ENCODE data around the gene DOCK1. TPM values are rescaled to one million over a fixed set of nuclear protein-coding genes. Genes with fewer than 3 reads are reported as not detected.
"Not testable (repeated sequence)": the region's sequence is repeated elsewhere in the genome, so short reads cannot be mapped to it uniquely, and the experiment has no call there.

Gene DOCK1
- total RNA-seq, result 99.7 TPM

GRCh38 chr10:126904818-126905701, at the start of gene DOCK1:
Gene DOCK1 (plus strand): TSS chr10:126905428. CDS start chr10:126905518, 90 bp downstream.
- DNase-seq (ENCODE audit: low spot score) (peak; percentile 81), ATAC-seq (peak; percentile 77)
- intact Hi-C loops (cut with DNase I), result no loop called here

DNA sequence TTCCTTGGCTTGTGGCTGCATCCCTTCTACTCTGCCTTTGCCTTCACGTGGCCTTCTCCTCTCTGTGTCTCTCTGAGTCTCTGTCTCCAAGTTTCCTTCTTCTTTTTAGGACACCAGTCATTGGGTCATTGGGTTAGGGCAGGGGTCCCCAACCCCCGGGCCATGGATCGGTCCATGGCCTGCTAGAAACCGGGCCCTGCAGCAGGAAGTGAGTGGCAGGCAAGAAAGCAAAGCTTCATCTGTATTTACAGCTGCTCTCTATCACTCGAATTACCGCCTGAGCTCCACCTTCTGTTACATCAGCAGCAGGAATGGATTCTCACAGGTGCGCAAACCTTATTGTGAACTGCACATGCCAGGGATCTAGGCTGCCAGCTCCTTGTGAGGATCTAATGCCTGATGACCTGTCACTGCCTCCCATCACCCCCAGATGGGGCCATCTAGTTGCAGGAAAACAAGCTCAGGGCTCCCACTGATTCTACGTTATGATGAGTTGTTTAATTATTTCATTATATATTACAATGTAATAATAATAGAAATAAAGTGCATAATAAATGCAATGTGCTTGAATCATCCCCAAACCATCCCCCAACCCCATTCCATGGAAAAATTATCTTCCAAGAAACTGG, 47.9 kb upstream of the DOCK1 start:
- DNase-seq (ENCODE audit: low spot score), result no peak
- intact Hi-C loops (cut with DNase I), result no loop called here
- no peak for ATAC-seq

DNA sequence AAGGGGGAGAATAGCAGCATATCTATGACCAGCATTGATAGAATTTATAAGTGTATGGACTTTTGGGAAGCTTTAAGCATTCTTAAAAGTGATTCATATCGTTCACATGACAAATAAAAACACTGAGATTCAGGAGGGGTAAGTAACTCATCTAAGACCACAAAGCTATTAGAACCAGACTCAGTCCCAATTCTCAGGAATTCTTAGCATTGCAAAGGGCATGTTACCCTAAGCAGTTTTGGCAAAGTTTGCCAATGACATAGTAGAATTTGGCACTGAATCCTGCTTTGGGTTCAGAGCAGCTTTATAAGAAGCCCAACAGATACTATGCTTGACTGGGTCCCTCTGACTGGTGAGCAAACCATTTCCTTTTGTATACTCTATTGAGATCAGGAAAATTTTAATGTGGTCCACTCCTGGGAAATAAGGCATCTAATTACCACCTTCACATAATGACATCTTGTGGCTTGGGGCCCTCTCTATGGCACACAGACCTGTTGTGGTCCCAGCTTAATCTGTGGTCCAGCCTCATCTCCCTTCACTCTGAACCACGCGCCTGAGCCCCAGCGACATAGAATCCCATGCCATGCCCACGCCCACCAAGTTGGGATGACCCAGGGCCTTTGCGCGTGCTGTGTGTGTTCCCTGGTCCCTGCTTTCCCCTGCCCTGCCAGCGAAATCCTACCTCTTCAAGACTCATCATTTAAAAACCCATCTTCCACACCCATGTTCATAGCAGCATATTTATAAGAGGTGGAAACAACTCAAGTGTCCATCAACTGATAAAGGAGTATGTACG, 37.5 kb upstream of the DOCK1 start:
- no peak for DNase-seq (ENCODE audit: low spot score)
- intact Hi-C loops (cut with DNase I), result loop anchor here (2.0 kb wide), 1 partner anchor 71 kb away; no protein-coding TSS in a partner anchor
- no peak for ATAC-seq

DNA sequence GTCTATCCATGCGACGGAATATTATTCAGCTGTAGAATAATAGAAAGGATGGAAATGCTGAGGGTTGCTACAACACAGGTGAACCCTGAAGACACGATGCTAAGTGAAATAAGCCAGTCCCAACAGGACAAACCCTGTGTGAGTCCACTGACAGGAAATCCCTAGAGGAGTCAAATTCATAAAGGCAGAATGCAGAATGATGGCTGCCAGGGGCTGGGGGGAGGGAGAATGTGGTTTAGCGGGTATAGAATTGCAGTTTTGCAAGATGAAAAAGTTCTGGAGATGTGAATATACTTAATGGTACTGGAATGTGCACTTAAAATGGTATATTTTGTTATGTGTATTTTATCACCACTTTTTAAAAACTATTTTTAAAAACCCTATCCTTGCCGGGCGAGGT, 36.9 kb upstream of the DOCK1 start:
- ATAC-seq (no peak), DNase-seq (ENCODE audit: low spot score) (no peak)
- intact Hi-C loops (cut with DNase I), result no loop called here

DNA sequence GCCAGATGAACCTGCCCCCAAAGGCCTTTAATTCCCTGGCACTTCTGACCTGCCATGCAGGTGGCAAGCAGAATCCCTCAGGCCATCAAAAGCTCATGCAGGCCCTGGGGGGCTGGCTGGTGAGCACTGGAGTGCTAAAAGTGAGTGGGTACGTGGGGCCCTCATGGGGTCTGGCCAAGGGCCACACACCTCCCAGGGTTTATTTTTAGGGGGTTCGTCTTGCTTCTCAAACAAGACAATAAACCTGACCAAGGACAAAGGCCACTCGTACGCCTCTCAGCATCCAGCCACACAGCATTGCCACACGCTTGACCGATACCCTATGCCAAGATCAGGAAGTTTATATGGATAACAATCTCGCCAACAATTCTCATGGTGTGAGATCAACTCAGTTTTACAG, 33.1 kb upstream of the DOCK1 start:
- intact Hi-C loops (cut with DNase I), result no loop called here
- ATAC-seq, result no peak
- DNase-seq (ENCODE audit: low spot score), result no peak

GRCh38 chr10:126872768-126873167, 32.5 kb upstream of the DOCK1 start:
- ATAC-seq, result no peak
- DNase-seq (ENCODE audit: low spot score), result no peak
- intact Hi-C loops (cut with DNase I), result no loop called here

GRCh38 chr10:126876456-126876855, 28.8 kb upstream of the DOCK1 start:
- DNase-seq (ENCODE audit: low spot score) (no peak), ATAC-seq (no peak)
- intact Hi-C loops (cut with DNase I), result no loop called here

GRCh38 chr10:126877390-126877789, 27.8 kb upstream of the DOCK1 start:
- DNase-seq (ENCODE audit: low spot score), result no peak
- ATAC-seq, result no peak
- intact Hi-C loops (cut with DNase I), result no loop called here

- intact Hi-C loops (cut with DNase I), result no loop called here
- no peak for ATAC-seq
- DNase-seq (ENCODE audit: low spot score), result no peak
Measured at GRCh38 chr10:126878594-126878993, 26.6 kb upstream of the DOCK1 start.

- ATAC-seq (no peak), DNase-seq (ENCODE audit: low spot score) (no peak)
- intact Hi-C loops (cut with DNase I), result no loop called here
Measured at GRCh38 chr10:126880926-126881325, 24.3 kb upstream of the DOCK1 start.

DNA sequence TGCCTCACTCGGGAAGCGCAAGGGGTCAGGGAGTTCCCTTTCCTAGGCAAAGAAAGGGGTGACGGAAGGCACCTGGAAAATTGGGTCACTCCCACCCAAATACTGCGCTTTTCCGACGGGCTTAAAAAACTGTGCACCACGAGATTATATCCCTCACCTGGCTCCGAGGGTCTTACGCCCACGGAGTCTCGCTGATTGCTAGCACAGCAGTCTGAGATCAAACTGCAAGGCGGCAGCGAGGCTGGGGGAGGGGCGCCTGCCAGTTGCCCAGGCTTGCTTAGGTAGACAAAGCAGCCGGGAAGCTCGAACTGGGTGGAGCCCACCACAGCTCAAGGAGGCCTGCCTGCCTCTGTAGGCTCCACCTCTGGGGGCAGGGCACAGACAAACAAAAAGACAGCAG, 23.2 kb upstream of the DOCK1 start:
- ATAC-seq; DNase-seq (ENCODE audit: low spot score); intact Hi-C loops (cut with DNase I): not testable (repeated sequence)

DNA sequence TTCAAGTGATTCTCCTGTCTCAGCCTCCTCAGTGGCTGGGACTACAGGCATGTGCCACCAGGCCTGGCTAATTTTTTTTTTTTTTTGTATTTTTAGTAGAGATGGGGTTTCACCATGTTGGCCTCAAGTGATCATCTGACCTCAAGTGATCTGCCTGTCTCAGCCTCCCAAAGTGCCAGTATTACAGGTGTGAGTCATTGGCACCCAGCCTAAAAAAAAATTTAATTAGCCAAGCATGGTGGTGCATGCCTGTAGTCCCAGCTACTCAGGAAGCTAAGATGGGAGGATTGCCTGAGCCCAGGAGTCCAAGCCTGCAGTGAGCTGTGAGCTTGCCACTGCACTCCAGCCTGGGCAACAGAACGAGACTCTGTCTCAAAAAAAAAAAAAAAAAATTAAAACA, 16.8 kb upstream of the DOCK1 start:
- ATAC-seq; DNase-seq (ENCODE audit: low spot score); intact Hi-C loops (cut with DNase I): not testable (repeated sequence)

- DNase-seq (ENCODE audit: low spot score) (no peak), ATAC-seq (no peak)
- intact Hi-C loops (cut with DNase I), result no loop called here
Measured at GRCh38 chr10:126889421-126889820, 15.8 kb upstream of the DOCK1 start.

GRCh38 chr10:126890797-126891196, 14.4 kb upstream of the DOCK1 start:
- DNase-seq (ENCODE audit: low spot score); intact Hi-C loops (cut with DNase I); ATAC-seq: not testable (repeated sequence)

DNA sequence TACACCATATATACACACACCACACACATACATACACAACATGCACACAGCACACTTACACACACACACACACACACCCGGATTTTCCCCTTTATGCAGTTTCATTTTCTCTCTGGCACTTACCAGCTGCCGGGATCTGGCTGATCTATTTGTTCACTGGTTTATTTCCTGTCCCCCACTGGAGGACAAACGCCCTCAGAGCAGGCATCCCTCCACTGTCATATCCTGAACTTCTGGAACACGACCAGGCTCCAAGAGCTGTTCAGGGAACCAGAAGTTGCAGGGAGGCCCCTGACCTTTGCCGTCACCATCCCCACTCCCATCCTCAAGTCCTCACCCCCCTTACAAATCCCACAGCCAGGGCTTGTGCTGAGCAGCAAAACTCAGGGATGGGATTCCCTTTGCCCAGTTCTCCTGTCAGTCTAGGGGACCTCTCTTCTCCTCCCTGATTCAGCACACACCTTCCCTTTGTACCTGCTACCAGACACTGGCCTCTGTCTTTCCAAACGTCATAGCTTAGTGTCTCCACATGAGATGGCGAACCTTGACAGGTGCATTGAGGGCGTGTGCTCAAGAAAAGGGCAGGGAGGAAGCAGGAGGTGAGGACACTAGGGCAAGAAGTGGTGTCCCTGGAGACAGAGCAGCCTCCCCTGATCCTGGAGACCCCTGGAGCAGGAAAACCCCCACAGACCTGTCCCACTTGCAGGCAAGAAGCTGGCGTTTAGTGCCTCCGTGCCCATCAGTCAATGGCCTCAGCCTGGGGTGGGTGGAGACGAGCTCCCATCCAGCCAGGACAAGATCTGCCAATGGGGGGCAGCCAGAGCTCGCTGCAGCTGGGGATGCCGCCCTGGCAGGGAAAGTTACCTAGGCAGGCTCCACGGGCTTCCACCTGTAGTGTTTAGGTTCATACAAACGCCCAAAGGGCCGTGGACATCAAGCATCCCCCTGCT, 12.7 kb upstream of the DOCK1 start:
- DNase-seq (ENCODE audit: low spot score) (no peak), ATAC-seq (no peak)

GRCh38 chr10:126893206-126893605, 12.0 kb upstream of the DOCK1 start:
- no peak for ATAC-seq
- intact Hi-C loops (cut with DNase I), result no loop called here
- no peak for DNase-seq (ENCODE audit: low spot score)

More for the DNA sequence above, 12.7 kb upstream of the DOCK1 start:
- intact Hi-C loops (cut with DNase I), result no loop called here

GRCh38 chr10:126893841-126894240, 11.4 kb upstream of the DOCK1 start:
- no peak for ATAC-seq
- intact Hi-C loops (cut with DNase I), result no loop called here
- no peak for DNase-seq (ENCODE audit: low spot score)

DNA sequence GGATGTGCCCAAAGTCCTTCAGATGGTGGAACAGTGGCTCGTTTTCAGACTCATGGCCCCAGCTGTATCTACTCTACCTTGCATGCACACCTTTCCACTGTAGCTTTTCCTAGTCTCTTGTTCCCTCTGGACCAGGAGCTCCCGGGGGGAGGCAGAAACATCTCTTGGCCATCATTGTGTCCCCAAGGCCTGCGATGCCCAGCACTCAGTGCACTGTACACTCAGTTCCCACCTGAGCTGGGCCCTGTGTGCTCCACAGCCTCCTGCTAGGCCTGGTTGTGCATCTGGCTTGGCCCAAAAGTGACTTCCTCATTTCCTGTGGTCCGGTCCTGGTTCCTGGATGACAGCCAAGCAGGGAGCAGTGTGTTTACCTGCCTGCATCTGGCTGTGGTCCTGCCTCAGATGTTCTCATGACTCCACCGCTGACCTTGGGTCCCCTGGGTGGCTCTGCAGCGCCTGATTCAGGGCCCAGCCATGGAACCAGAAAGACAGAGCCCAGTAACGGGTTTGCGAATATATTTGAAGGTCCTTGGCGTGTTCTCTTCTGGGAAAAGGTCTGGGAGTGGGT, 9.9 kb upstream of the DOCK1 start:
- ATAC-seq (no peak), DNase-seq (ENCODE audit: low spot score) (no peak)

More for the DNA sequence above, 9.9 kb upstream of the DOCK1 start:
- intact Hi-C loops (cut with DNase I), result no loop called here

All from sciatic nerve (tissue), 2 donors.